AG20443 (cell line): Measurements from ENCODE around the gene HHAT.

Experiments
- DNase-seq: peaks from one replicate; pipeline ENCODE4 v3.0.0; 2012; ENCODE audit warnings: low spot score, mixed read lengths

Gene HHAT

DNA sequence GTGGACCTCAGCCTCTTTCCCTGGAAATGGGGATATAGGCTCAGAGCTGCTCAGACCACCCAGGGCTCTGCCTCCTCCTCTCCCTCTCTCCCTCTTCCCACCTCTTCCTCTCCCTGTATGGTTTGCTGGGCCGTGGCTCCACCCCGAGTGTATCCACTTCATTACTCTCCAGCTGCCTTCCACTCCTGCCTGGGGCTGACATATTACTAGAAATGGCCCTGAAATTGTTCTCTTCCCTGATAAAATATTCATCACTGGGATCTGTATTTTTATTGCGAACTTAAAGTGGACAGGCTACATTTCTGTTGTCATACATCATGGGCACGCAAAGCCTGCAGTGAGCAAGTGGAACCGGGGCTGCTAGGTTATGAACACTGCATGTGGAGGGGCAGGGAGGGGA, 225.0 kb downstream of the HHAT start:
- no peak for DNase-seq

DNA sequence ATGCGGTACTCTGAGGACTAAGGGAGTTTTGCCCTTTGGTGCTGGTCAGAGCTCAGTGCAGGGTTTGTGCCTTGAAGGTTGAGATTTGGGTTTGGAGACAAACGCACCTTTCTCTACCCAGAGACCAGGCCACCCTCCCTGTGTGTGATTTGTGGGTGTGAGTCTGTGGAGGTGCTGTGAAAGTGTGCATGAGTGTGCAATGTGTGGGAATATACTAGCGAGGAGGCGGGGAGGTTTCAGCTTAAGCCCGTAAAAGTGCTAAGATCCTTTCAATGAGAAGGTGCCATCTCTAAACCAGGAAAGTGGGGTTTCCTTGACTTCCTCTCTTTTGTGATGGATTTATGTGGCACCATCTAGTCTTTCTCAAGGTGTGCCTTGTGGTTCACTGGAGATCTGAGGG, 225.7 kb downstream of the HHAT start:
- no peak for DNase-seq

DNA sequence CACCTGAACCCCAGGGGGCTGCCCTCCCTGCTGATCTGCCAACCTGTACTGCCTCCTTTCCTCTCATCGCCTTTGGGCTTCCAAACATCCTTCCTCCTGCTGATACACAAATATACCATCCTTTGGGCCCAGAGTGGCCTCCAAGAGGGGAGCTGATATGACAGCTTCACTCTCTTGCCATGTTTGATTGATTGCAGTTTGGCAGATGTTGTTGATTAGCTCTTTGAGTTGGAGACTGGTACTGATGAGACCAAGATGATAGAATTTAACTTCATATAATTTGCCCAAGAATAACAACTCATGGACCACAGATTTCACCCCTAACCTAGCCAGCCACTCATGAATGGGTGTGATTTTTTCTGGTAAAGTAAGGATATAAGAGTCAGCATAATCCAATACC, 227.8 kb downstream of the HHAT start:
- no peak for DNase-seq

DNA sequence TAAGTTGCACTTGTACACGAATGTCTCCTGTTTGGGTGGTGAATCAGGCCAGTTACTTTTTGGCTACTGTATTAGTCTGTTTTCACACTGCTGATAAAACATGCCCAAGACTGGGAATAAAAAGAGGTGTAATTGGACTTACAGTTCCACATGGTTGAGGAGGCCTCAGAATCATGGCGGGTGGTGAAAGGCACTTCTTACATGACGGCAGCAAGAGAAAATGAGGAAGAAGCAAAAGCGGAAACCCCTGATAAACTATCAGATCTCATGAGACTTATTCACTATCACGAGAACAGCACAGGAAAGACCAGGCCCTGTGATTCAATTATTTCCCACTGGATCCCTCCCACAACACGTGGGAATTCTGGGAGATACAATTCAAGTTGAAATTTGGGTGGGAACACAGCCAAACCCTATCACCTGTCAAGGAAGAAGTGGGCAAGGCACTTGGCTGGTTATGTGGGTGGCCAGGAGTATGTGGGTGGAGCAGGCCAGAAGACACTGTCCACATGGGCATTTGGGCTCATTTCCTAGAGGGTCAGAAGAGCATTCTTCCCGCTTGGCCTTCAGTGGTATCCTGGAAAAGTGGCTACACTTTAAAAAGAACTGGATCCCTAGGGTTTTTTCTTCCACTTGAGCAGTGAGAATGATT, 228.8 kb downstream of the HHAT start:
- DNase-seq: no peak

DNA sequence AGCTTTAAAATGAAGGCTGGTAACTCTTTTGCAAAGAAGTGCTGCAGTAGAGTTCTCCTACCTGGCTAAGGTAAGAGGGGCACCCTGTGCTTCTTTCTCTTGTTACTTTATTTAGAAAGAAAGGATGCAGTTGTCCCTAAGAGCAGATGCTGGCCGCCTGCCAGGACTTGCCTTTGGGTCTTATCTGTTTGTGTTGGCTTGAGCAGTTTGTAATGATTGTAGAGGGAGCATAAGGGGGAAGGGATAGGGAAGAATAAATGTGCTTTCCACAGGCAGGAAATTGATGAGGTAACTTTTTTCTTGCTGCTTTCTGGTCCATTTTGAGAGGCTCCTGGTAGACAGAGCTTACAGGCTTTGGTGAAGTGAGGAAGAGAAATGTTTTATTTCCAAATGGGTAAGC, 229.6 kb downstream of the HHAT start:
- no peak for DNase-seq

DNA sequence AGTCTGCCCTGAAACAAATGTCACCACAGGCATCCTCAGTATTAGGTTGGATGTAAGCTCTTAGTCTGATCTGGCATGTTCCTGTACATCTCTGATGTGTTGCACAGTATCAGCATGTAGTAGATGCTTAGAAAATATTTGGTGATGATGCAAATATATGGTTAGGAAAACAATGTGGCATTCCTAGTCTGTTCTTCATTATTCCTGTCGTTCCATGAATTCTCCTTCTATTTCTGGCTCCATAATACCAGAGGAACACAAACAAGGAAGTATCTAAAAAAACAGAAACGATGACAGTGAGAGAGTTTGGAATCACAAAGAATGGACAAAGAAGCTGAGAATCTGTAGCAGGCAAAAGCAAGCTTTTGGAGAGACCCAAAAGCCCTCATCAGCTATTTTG, 236.6 kb downstream of the HHAT start:
- no peak for DNase-seq

DNA sequence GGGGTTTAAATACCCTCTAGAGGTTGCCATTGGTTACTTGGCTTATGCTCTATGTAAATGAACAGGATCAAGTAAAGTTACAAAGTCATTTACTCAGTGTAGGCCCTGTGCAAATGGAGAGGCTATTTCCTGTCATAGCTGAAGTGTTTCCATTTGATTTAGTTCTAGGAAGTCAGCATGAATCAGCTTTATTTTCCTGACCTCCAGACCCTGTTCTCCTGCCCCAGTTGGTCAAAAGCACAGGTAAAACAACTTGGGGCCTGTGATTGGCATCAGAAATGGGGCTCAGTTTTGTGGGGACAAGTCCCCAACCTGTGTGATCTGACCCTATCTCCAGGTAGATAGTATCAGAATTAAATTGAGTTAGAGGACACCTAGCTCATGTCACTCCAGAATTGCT, 239.9 kb downstream of the HHAT start:
- no peak for DNase-seq

DNA sequence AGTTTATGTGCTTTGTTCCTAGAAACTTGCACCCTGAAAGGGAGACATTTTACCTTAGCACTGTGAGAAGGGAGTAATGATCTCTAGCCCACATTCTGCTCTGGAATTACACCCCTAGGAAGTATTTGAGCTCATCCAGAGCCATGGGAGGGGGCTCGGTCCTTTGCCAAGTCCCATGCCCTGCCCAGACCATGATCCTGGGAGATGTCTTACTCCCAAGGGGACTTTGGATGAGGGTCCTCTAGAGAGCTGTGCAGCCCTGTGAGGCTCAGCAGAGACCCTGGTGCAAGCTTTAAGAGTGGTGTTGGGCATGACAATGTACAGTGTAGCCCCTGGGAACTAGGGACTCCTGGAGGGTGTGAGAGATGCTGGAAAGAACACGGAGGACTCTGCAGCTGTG, 241.4 kb downstream of the HHAT start:
- DNase-seq: no peak

DNA sequence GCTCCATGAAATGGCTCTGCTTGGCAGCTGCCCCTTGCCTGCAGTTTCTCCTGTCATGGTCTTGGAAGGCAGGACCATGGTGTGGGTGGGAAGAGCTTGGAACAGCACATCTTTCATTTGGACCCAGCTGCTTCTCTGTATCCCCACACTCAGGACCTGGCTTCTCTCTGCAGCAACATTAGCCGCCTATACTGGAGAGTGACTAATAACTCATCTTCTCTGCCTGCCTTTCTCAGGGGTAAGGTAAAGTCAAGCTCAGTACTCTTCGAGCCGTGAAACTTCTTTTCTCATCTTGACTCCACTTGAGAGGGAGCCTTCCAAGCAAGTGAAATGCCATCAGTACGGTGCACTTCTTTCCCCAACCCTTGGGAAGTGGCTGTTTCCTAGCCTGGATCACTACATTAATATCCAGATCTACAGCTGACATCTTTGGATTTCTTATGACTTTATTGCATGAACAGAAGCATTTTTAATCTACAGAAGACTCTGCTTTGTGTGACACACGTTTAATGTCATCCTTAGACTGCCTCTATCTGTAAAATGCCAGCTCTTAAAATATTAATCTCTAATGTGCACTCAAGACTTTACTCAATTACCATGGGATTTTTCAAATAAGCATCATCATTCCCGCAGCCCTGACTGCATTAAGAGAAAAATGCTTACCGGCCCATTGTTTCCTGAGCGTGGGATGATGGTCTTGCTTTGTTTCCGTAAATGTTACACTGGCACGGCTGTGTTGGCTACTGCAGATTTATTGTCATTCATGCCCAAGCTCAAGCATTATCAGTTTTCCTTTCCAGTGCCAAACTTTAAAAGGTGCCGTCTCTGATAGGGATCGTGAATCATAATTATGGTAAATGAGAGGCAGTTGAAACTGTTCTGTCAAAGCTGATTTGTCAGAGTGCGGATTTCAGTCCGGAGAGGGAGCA, 242.9 kb downstream of the HHAT start:
- no peak for DNase-seq

DNA sequence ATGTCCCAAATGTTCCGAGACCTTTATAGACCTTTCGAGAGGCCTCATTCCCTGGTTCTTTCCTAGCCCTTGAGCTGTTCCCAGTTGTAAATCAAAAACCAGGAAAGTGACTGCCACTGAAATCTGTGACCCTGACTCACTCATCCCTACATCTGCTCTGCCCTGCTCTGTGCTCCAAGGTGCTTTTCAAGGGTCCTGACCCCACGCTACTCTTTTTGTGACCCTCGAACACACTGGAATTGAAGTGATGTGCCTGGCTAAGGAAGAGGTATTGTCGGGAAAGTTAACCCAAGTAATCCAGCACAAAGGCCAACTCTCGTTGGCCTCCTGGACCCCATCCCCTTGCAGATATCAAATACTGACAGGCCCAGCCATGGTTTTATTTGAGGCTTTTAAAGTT, 244.4 kb downstream of the HHAT start:
- DNase-seq: no peak

DNA sequence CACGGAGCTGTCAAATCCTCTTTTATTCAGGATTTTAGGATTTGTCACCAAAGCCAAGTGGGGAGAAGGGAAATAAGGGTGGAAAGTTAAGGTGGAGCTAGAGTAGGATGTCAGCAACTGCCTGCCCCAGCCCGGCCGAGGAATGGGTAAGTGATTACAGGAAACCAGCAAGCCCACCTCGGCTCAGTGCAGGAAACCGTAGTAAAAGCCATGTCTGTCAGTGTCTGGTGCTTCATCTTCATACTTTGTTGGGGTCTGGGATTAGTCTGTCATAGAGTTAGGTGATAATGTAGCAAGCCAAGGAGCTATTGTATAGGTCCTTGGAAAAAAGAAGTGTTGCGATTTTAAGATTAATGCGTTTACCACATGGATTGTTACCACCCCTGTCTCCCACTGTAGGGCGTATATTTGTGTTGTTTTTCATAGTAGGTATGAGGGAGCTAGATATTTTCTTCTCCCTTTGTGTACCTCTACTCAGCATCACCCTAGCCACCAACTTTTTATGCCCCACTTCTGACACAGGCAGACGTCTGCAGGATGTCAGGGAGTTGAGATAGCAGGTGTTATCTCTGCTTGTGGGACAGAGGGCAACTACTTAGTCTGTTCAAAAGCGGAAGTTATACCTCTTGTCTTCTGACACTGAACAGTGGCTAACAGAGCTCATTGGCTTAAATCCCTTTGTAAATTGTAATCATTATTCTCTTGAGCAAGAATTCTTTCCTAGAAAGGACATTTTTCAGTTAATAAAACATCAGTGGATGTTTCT, 253.7 kb downstream of the HHAT start:
- DNase-seq: no peak

DNA sequence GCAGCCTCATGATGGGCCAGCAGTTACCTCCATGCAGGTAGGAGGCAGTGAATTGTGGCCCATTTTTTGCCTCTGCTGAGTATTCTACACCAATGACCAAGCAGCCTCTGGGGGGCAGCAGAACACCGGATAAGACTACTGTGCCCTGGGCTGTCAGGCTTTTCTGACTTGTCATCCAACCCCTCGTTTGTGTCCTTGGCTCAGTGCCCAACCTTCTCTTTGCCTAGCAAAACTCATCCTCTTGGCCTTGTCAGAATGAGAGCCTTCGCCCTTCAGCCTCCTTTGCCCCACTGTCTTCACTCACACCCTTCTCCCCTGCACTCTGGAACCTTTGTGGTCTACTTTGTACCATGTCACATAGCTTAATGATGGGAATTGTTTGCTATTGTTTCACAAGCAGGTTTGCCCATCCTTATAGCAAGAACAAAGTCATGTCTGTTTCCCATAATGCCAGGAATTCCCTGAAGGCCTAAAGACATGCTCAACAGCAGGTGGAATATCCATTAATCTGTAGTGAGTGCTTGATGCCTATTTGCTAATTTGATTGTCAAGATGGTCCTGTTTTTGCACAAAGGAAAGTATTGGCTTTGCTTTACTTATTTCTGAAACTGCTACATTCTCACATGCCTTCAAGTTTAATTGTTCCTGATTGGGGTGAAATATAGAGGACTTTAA, 255.9 kb downstream of the HHAT start:
- DNase-seq: peak; percentile 84

DNA sequence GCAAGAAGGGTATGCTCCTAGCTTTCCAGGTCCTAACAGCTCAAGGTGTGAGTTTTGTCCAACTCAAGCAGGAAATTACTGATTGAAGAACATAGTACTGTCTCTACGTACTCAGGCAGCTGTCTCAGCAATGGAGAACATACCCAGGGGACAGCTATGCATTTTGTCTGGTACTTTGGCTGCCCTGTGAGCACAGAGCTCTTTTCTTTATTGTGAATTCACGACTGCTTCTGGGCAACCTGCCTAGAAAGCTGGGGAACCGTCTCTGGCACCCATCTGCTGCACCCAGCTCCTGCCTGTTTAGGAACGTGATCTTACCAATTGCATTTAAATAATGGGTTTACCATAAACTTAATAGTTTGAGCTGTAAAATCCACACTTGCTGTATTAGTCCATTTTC, 258.1 kb downstream of the HHAT start:
- DNase-seq: no peak

DNA sequence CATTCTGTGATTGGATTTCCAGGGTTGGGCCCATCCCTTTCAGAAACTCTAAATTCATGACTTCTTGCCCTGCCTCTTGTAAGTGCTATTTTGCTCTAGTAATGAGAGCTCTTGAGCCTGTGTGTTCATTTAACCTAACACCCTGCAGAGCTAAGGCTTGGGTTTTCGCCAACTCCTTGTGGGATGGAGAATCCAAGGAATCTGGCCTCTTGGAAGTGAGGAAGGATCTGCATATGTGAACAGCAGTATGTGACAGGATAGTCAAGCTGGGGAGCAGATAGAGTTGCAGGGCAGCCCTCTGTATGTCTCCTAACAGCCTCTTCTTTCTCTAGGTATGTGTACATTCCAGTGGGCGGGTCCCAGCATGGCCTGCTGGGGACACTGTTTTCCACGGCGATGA, 258.9 kb downstream of the HHAT start:
- no peak for DNase-seq

DNA sequence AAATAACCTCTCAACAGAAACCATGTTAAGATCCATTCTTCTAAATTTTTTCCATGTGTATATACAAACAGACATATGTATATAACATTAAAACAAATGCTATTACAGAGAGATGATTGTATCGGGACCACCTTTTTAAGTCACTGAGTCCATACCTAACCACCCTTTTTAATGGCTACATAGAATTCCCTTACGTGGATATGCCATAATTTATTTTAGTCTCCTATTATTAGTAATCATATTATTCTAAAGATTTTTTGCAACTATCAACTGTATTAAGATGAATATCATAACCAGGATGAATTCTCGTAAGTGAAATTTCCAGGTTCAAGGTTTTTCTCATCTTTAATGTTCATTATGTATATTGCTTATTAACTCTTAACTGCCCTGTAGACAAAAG, 259.7 kb downstream of the HHAT start:
- DNase-seq: no peak

DNA sequence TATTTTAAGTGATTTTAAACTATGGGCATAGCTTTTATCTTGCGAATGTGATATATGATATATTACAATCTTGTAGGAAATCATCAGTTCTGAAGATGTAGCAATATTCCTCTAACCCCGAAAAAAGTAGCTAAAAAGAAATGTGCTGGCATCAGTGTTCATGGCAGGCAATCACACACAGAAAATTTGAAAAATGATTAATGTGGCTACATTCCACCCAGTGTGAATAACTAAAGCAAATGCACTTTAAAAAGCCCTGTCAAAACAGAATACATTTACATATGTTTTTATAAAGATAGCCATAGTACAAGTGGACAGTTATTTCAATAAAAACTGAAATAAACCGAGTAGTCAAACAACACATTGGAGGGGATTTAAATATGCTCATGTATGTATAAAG, 260.2 kb downstream of the HHAT start:
- no peak for DNase-seq

DNA sequence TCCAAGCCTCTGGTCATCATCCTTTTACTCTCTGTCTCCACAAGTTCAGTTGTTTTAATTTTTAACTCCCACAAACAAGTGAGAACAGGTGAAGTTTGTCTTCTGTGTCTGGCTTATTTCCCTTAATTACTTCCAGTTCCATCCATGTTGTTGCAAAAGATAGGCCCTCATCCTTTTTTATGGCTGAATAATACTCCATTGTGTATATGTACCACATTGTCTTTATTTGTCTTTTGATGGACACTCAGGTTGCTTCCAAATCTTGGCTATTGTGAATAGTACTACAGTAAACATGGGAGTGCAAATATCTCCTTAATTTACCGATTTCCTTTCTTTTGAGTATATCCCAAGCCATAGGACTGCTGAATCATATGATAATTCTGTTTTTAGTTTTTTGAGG, 262.5 kb downstream of the HHAT start:
- DNase-seq: no peak

DNA sequence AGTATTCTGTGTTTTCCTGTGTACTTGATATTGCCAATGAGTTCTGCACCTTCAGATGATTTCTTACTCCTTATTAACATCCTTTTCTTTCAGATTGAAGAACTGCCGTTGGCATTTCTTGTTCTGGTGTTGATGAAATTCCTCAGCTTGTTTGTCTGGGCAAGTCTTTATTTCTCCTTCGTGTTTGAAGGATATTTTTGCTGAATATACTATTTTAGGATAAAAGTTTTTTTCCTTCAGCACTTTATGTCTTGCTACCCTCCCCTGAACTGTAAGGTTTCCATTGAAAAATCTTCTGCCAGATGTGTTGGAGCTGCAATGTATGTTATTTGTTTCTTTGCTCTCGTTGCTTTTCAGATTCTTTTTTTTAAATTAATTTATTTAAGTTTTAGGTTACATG, 265.9 kb downstream of the HHAT start:
- no peak for DNase-seq

DNA sequence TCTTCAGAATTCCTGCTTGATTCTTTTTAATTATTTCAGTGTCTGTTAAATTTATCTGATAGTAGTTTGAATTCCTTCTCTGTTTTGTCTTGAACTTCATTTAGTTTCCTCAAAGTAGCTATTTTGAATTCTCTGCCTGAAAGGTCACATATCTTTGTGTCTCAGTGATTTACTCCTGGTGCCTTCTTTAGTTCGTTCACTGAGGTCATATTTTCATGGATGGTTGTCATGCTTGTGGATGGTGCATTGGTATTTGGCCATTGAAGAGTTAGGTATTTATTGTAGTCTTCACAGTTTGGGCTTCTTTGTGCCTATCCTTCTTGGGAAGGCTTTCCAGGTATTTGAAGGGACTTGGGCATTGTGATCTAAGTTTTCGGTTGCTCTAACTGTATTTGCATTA, 267.9 kb downstream of the HHAT start:
- DNase-seq: no peak

DNA sequence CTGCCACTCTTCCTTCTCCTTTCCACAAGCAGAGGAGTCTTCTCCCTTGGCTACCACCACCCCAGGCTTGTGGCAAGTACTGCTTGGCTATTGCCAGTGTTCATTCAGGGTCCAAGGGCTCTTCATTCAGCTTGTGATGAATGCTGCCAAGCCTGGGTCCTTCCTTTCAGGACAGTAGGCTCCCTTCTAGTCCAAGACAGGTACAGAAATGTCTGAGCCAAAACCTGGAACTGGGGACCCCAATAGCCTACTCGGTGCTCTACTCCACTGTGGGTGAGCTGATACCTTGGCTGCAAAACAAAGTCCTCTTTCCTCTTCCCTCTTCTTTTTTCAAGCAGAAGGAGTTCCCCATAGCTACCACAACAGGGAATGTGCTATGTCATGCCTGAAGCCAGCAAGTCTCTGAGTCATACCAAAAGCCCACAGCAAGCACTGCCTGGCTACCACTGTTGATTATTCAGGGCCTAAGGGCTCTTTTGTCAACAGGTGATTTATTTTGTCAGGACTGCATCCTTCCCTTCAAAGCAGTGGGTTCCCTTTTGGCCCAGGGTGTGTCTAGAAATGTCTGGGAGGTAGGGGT, 268.9 kb downstream of the HHAT start:
- DNase-seq: peak; percentile 79

DNA sequence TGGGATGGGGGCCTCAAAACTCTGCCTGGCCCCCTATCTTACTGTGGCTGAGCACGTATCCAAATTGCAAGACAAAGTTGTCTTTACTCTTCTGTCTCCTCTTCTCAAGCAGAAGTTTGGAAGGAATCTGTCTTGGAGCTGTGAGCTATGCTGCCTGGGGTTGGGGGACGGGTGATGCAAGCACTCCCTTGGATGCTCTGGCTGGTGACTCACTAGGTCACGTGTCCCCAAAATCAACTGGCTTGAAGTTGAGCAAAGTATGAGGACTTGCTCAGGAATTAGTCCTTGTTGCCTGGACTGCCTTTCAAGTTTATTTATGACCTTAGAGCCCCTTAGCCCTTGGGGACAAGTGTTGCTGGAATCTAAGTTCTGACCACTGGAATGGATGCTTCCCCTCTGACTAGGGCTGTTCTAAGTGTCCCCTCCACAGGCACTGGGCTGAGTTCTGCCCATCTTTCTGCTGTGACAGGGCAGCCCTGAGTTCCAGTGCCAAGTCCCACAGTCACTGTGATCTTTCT, 269.5 kb downstream of the HHAT start:
- DNase-seq: peak; percentile 83
